ENCODE measurements around the gene BCL2A1.

The BCL2A1 gene

DNA sequence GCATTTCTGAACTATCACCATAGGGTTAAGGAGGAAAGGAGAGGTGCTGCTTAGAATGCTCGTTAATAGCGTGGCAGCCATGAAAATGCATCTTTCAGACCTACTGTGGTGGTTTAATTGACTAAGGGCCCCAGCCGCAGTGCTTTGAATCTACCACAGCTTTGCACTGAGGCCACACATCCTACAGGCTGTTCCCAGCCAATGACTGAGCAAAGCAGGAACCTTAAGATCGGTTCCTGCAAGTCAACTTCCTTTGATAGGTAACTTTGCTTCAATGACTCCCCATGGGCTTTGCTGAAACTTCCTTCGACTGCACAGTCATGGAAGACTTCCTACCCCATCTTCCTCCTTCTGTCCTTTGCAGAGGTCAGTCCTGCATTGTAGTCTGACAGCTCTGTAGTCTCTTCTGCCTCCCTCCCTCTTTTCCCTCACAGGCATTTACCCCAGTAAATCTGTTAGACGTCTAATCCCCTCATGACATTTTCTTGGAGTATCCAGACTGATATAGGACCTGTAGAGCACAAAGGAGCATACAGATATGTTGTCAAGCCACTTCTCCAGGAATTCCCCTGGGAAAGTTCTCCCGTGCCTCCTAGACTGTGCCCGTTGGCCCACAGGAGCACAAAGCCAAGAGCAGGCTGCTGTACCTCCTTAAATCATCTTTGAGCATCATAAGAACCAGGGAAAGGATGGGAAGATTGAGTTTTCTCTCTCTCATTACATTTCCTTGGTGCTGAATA is 2.6 kb upstream of the BCL2A1 start:
- TF ChIP-seq CTCF (IDR thresholded peaks at IDR 0.05; ENCODE audit: low read depth, low read length) = no peak
- H3K4me3 ChIP-seq (ENCODE audit: low read depth, low read length) = no peak overlapping the region

- H3K4me3 ChIP-seq (ENCODE audit: low read depth, low read length) = no peak overlapping the region
- TF ChIP-seq CTCF (IDR thresholded peaks at IDR 0.05; ENCODE audit: low read depth, low read length) = no peak
Observed at GRCh38 chr15:79972863-79973262, 1.9 kb upstream of the BCL2A1 start.

- H3K4me3 ChIP-seq (ENCODE audit: low read depth, low read length) = no peak overlapping the region
- TF ChIP-seq CTCF (IDR thresholded peaks at IDR 0.05; ENCODE audit: low read depth, low read length) = no peak
Observed at GRCh38 chr15:79970181-79970580, 815 bp downstream of the BCL2A1 start.

- TF ChIP-seq CTCF (IDR thresholded peaks at IDR 0.05; ENCODE audit: low read depth, low read length) = no peak
- H3K4me3 ChIP-seq (ENCODE audit: low read depth, low read length) = no peak overlapping the region
Observed at GRCh38 chr15:79969146-79969545, 1.9 kb downstream of the BCL2A1 start.

GRCh38 chr15:79967298-79968182 is 3.5 kb downstream of the BCL2A1 start:
- no peak for TF ChIP-seq CTCF (IDR thresholded peaks at IDR 0.05; ENCODE audit: low read depth, low read length)
- no peak overlapping the region for H3K4me3 ChIP-seq (ENCODE audit: low read depth, low read length)

DNA sequence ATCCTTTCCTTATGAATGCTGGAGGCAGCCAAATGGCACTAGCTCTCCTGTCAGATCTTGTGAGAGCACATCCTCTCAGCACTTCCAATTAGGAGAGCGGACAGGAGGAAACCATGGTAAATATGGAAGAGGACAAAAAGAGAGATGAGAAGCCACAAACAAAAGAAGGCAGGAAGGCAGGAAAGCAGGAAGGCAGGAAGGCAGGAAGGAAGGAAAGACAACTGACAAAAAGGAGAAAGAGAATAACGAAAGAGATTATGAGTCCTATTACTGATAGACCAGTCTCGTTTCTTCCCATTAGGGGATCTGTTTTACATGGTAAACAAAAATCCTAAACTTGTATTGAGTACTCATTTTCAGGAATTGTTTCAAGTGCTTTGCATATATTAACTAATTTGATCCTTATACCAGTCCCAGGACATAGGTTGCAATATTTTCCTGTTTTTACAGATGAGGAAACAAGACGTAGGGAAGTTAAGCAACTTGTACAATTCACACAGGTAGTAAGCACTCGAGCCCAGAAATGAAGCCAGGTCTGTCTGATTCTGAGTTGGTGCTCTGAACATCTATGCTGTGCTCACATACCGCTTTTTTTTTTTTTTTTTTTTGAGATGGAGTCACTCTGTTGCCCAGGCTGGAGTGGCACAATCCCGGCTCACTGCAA is 4.2 kb downstream of the BCL2A1 start:
- no peak overlapping the region for H3K4me3 ChIP-seq (ENCODE audit: low read depth, low read length)
- TF ChIP-seq CTCF (IDR thresholded peaks at IDR 0.05; ENCODE audit: low read depth, low read length) = no peak
